GM12873 (cell line): ENCODE results near the gene DES.

Source experiments
- TF ChIP-seq, protein P1 (sequence below): IDR thresholded peaks from 2 replicates; pipeline ENCODE4 v1.5.1; 2012; ENCODE audit warnings: low read depth, mild to moderate bottlenecking, moderate library complexity, low read length, control low read depth; ENCODE audit not compliant: insufficient read depth; ENCODE audit errors: missing control alignments

The DES gene

DNA sequence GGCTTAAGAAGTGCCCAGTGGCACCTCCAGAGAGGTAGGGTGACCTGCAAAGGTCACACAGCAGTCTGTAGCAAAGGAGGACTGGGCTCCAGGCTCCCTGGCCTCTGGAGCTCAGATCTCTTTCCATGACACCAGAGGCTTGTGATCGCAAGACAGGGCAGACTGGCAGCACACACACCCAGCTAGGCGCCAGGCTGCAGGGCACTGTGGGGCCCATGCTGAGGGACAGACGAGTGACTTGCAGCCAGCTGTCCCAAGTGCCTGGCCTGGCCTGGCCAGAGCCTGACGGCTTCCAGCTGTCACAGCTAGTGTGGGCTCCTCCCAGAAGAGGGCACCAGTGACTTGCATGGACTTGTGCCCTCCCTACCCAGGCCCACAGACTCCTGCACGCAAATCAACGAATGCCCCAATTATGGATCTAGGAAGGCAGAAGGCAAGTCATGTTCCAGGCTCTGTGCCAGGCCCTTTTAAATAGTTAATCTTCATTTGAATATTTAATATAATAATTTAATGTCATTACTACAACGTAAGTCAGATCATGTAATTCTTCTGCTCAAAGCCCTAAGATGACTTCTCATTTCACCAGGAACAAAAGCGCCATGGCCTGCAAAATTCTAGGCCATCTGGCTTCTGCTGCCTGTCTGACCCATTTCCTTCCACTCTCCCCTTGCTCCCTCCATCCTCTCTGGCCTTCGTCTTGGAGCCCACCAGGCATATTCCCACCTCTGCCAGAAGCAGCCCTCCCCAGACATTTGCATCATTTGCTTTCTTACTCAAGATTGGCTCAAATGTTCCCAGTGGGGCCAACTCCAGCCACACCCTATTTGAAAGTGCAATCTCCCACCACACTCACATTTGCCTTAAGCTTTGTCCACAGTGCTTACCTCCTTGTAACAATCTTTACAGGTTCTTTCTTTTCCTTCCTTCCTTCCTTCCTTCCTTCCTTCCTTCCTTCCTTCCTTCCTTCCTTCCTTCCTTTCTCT is 12.7 kb downstream of the DES start:
- TF ChIP-seq, protein P1, sequence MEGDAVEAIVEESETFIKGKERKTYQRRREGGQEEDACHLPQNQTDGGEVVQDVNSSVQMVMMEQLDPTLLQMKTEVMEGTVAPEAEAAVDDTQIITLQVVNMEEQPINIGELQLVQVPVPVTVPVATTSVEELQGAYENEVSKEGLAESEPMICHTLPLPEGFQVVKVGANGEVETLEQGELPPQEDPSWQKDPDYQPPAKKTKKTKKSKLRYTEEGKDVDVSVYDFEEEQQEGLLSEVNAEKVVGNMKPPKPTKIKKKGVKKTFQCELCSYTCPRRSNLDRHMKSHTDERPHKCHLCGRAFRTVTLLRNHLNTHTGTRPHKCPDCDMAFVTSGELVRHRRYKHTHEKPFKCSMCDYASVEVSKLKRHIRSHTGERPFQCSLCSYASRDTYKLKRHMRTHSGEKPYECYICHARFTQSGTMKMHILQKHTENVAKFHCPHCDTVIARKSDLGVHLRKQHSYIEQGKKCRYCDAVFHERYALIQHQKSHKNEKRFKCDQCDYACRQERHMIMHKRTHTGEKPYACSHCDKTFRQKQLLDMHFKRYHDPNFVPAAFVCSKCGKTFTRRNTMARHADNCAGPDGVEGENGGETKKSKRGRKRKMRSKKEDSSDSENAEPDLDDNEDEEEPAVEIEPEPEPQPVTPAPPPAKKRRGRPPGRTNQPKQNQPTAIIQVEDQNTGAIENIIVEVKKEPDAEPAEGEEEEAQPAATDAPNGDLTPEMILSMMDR: no peak

GRCh38 chr2:219433666-219434467 is 15.7 kb downstream of the DES start:
- TF ChIP-seq, protein P1: peak; percentile 42

- TF ChIP-seq, protein P1: no peak
Measured at GRCh38 chr2:219434468-219434717, 16.2 kb downstream of the DES start.

- TF ChIP-seq, protein P1: no peak
Measured at GRCh38 chr2:219434718-219435525, 16.7 kb downstream of the DES start, which contains the start of gene SPEG. Gene SPEG, plus strand, starts transcription at chr2:219434843. Its CDS starts 135 bp downstream, at chr2:219434978.

DNA sequence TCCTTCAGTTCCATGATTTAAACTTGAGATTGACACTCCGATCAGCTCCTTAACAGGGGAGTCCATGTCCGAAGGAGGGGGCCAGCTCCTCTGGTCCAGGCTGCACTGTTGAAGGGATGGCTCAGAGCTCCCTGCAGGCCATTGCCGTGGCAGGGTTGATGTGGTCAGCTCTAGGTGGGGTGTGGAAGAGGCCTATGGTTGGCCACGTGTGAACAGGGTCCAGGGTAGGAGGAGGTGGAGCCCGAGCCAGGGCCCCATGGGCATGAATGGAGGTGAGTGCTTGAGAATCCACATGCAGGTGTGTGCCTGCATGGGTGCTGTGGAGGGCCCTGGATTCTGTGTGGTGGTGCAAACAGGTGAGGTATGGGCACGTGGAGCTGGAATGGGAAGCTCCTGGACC is 17.5 kb downstream of the DES start:
- TF ChIP-seq, protein P1: no peak

DNA sequence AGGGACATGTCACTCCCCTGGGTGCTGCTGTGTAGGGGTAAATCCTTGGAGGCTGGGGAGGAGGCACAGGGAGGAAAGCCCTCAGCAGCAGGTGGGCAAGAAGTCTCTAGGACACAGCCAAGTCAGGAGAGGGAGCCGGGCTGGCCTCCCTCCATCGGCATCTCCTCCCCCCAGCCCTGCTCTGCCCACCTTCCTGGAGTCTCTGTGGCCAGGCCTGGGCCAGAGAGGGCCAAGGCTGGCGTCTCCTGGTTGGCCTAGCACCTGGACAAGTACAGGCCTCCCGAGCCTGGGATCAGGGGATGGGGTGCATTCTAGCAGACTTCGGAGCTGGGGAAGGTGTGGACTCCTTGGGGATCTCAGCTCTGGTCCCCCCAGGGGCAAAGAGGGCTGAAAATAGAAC is 18.3 kb downstream of the DES start:
- TF ChIP-seq, protein P1: no peak
